DMS 273 treated with DMSO at 0.1 percent for 48 hours (cell line): ENCODE data around the gene TRMO.
A peak's percentile ranks its signal among the peaks of the same experiment; 100 is the strongest.
"Not testable (repeated sequence)": the region's sequence is repeated elsewhere in the genome, so short reads cannot be mapped to it uniquely, and the experiment has no call there.

Experiments used
- DNase-seq: peaks from one replicate; lab custom pipeline; 2025; lab: John Stamatoyannopoulos, UW

TRMO gene

DNA sequence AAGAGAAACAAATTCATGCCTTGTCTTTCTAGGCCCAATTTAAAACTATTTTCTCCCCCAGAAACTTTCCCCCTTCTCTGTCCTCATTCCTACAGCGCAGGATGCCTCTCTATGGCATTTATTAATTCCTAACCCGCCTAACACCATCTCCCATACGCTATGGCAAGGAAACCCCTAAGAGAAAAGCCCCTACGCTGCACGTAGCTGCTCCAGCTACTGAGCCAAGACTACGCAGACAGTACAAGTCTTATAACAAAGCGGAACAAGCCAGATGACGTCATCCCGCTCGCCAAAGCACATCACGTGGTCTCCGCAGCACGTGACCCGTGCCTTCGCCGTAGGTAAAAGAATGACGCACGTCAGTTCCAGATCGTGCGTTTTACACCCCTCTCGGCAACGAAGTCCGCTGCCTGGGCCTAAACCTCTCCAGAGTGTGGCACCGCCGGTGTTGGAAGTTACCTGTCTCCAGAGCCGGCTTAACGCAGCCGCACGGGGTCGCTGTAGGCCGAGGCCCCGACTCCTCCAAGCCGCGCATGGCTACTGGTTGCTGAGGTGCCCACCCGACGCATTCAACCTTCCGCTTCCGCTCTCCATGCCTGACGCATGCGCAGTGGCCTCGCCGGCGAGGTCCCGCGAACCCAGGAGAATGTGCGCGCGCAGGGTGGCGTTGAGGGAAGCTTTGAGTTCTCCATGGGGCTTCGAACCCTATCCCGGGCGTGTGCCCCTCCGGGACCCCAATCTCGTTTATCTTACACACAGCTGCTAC, at the start of gene TRMO:
TSS of gene TRMO (minus strand) at position 542 of the 766 bp plus-strand sequence. CDS start at position 535, 7 bp downstream.
- DNase-seq: peak; percentile 94

DNA sequence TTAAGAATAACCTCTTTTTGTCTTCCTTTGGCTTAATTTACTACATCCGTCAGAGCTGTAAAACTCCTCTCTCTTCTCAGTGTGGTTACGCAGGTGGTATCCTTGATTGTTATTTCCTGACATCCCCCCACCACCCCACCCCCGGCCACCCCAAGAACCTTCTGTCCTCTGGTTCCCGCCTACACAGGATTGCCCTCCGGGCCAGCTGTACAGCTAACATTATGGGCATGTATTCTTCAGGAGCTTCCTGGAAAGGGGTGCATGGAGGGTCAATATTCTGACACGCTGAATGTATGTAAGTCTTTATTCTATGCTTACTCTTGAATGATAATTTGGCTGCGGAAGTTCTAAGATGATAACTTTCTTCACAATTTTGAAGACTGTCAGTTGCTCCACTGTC, 47.9 kb upstream of the TRMO start:
- no peak for DNase-seq

GRCh38 chr9:97969014-97969413, 46.7 kb upstream of the TRMO start:
- peak; percentile 32 for DNase-seq

GRCh38 chr9:97966493-97966892, 44.2 kb upstream of the TRMO start:
- DNase-seq: no peak

- no peak for DNase-seq
Observed at GRCh38 chr9:97964901-97965300, 42.6 kb upstream of the TRMO start.

DNA sequence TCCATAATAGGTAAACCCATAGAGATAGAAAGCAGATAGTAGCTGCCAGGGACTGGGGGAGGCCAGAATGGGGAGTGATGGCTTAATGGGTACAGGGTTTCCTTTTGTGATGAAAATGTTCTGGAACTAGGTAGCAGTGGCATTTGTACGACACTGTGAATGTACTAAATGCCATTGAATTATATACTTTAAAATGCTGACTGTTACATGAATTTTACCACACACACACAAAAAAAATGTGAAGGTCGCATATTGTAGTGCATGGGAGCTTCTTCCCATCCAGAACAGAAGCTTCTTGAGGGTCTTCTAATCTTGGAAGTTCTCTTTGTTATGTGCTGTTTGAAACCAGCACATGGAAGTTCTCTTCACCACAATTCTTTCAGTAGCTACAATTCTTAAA, 40.9 kb upstream of the TRMO start:
- DNase-seq: no peak

GRCh38 chr9:97962575-97962974, 40.3 kb upstream of the TRMO start:
- DNase-seq: no peak

DNA sequence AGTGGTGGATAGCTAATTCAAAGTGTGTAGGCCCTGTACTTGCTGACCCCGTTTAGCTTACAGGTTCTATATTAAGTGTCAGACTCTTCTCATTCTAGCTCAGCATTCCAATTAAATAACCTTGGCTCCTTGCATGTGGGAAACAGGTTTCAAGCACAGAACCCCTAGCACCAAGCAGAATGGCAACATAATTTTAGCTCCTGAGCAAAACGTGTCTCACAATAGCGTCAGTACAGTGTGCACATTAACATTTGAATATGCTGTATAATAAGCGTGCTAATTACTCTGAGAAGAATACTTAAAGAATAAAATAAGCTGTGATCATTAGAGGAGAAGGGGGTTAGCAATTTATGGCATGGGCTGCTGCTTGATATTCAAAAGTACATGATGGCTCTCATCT, 39.8 kb upstream of the TRMO start:
- DNase-seq: no peak

- DNase-seq: no peak
Observed at GRCh38 chr9:97961361-97961760, 39.1 kb upstream of the TRMO start.

- not testable (repeated sequence) for DNase-seq
Observed at GRCh38 chr9:97960678-97961328, 38.5 kb upstream of the TRMO start.

DNA sequence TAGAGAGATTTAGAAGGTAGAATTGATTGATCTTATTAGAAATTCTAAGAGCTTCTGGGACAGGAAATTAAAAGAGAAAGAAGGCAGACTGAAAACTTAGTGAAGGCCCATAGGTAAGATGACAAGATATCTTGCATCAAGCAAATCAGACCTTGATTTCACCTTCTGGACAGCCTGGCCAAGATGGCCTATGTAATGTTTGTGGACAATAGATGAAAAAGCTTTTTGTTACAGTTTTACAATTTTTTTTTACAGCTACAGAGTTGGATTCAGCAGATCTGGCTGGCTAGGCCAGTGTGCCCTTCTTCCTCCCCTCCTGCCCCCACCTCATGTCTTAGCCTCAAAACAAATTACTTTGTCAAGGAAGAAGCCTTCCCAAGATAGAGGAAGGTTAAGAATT, 37.3 kb upstream of the TRMO start:
- no peak for DNase-seq

DNA sequence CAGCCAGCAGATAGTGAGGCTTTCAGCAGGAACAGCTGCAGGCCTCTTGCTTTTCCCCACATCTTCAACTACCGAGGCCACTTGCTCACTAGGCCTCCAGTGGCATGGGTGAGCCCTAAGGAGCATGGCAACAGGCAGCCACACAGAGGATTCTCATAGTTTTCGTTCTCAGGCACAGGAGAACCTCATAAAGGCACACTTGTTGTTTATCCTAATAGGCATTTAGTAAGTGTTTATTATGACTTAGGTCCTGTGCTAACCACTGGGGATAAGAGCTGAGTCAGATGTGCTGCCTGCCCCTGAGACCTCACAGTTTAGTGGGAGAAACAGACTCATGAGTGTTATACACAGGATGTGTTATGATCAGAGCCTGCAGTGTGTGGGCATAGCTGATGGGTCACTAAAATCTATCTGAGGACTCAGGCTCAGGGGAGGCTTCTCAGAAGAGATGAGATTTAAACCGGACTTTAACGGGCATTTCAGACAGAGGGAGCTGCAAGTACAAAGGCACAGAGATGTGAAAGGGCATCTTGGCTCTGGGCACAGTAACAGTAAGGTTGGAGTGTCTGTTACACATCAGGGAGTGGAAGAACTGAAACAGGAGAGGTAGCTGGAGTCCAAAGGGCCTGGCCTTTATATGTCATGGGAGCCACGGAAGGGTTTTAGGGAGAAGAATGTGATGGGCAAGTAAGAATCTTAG, 36.7 kb upstream of the TRMO start:
- no peak for DNase-seq

- DNase-seq: no peak
Observed at GRCh38 chr9:97956331-97956730, 34.0 kb upstream of the TRMO start.

DNA sequence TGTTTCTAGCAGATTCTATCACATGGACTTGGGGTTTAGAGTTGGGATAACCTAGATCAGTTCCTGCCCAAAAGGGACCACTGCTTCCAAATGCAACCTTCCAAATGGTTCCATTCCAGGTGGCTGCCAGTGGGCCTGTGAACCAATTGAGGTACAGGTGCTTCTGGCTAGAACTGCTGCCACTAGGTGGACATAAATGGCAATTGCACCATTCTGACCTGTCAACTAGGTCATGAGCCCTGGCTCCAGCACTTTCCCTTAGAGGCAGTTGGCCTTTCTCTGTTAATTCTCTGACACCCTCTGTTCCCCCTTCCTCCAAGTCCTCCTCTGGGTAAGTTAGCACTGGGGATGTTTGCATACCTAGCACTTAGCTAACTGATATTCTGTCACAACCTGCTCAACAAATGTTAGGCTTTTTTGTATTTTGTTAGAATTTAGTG, 32.3 kb upstream of the TRMO start:
- DNase-seq: peak; percentile 33

- not testable (repeated sequence) for DNase-seq
Observed at GRCh38 chr9:97950873-97951272, 28.6 kb upstream of the TRMO start.

- DNase-seq: not testable (repeated sequence)
Observed at GRCh38 chr9:97947094-97947493, 24.8 kb upstream of the TRMO start.

DNA sequence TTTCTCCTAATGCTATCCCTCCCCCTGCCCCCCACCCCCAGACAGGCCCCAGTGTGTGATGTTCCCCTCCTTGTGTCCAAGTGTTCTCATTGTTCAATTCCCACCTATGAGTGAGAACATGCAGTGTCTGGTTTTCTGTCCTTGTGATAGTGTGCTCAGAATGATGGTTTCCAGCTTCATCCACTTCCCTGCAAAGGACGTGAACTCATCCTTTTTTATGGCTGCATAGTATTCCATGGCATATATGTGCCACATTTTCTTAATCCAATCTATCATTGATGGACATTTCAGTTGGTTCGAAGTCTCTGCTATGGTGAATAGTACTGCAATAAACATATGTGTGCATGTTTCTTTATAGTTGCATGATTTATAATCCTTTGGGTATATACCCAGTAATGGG, 23.2 kb upstream of the TRMO start:
- not testable (repeated sequence) for DNase-seq

GRCh38 chr9:97944612-97945011, 22.3 kb upstream of the TRMO start:
- no peak for DNase-seq

DNA sequence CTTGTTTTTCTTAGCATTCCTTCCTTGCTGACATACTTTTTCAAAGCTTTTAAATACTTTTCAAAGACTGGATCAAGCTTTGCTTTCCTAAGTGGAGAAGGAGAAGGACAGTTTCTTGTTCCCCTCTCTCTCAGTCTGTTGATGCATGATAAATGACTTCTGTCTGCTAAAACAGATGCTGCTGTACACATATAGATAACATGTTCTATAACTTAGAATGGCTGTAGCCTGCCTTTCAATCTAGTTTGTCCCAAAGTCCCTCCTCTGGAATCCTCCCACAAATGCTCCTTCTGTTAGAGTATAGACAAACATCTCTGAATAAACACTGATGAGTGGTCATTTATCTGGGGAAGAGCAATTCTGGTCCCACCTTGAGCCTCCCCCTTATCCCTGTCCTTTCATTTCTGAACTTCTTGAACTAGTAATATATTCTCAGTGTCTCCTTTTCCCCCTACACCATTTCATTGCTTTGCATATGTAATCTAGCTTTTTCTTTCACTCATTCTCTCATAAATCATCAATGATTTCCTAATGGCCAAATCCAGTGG, 21.1 kb upstream of the TRMO start:
- no peak for DNase-seq

- DNase-seq: no peak
Observed at GRCh38 chr9:97941323-97941722, 19.0 kb upstream of the TRMO start.

- no peak for DNase-seq
Observed at GRCh38 chr9:97940741-97941140, 18.4 kb upstream of the TRMO start.

DNA sequence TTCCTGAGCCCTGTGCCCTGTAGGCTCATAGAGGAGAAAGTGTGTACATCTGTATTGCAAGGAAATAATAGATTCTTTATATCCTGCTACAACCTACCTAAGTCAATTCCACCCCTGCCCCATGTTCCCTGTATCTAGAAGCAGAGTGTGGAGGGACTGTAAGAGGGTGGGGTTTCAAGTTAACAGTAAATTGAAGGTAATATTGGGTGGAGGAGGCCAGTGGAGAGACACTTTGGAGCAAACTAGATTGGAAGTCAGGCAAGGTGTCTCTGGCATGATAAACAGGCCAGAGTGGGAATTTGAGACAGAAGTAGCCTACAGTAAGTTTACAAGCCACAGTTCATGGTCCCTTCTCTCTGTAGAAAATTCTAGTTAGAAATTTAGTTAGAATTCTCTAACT, 17.9 kb upstream of the TRMO start:
- no peak for DNase-seq
